Natural killer cell (primary cell): Measurements from ENCODE around the gene HMG20B. TPM values are rescaled to one million over a fixed set of nuclear protein-coding genes. Genes with fewer than 3 reads are reported as not detected.

Source experiments
- ATAC-seq, 3 donors: fragments of 150-1000 bp in 2 of 3; fragments of 200-7000 bp in 1 of 3; cut with Tn5 transposase; 1 replicate in 1 of 3; 2 replicates in 2 of 3; pipeline ENCODE4 v1.10.0; 2021; ENCODE audit warnings: mild to moderate bottlenecking in 2 of 3, moderate library complexity in 2 of 3
- DNase-seq, 2 donors: peaks; one replicate each; pipeline versions ENCODE4 v3.0.0 to v3.0.0-alpha.2; 2013 to 2021; ENCODE audit warnings: mixed read lengths in 1 of 2
- H3K27ac ChIP-seq: one replicate; pipeline ENCODE4 v1.5.1; 2013; ENCODE audit warnings: mild to moderate bottlenecking, low read length
- H3K27me3 ChIP-seq: one replicate; pipeline ENCODE4 v1.6.1; 2013; ENCODE audit warnings: low read length; ENCODE audit not compliant: control insufficient read depth, insufficient read depth
- H3K36me3 ChIP-seq: one replicate; pipeline ENCODE4 v1.6.1; 2013; ENCODE audit warnings: low read length; ENCODE audit not compliant: control insufficient read depth, insufficient read depth
- H3K4me1 ChIP-seq: one replicate; pipeline ENCODE4 v1.6.1; 2013; ENCODE audit warnings: low read length; ENCODE audit not compliant: control insufficient read depth, insufficient read depth
- H3K4me3 ChIP-seq: one replicate; pipeline ENCODE4 v1.5.1; 2013; ENCODE audit warnings: low read length
- H3K9me3 ChIP-seq: one replicate; pipeline ENCODE4 v1.6.1; 2013; ENCODE audit warnings: low read length; ENCODE audit not compliant: control insufficient read depth, insufficient read depth
- H3K27ac Mint-ChIP-seq, 2 donors: one replicate each; pipeline ENCODE4 v1.8.0; 2022; ENCODE audit warnings: mild to moderate bottlenecking in 2 of 2, mixed read lengths in 2 of 2, moderate library complexity in 1 of 2
- H3K27me3 Mint-ChIP-seq, 2 donors: one replicate each; pipeline ENCODE4 v1.8.0; 2022; ENCODE audit warnings: low read depth in 2 of 2, mixed read lengths in 2 of 2
- H3K36me3 Mint-ChIP-seq: one replicate; pipeline ENCODE4 v1.8.0; 2022; ENCODE audit warnings: mixed read lengths
- H3K4me1 Mint-ChIP-seq, 2 donors: one replicate each; pipeline ENCODE4 v1.8.0; 2022; ENCODE audit warnings: mixed read lengths in 2 of 2
- H3K4me3 Mint-ChIP-seq: one replicate; pipeline ENCODE4 v1.8.0; 2022; ENCODE audit warnings: mild to moderate bottlenecking, moderate library complexity, mixed read lengths
- H3K9me3 Mint-ChIP-seq, 2 donors: one replicate each; pipeline ENCODE4 v1.8.0; 2022; ENCODE audit warnings: mixed read lengths in 2 of 2
- CTCF ChIP-seq: fragments of 200-600 bp; IDR thresholded peaks from one replicate; pipeline ENCODE4 v1.8.0; 2022; ENCODE audit warnings: antibody characterized with exemption
- WGBS: methylation state at CpG from one replicate; pipeline ENCODE4 v1.1.7; 2013; ENCODE audit warnings: missing lambda C conversion rate; ENCODE audit not compliant: insufficient coverage; 5-methylcytosine and 5-hydroxymethylcytosine counted together
- intact Hi-C: fragments of 100-400 bp; cut with micrococcal nuclease; formaldehyde crosslinking; loops from one replicate; pipeline ENCODE4 v1.14.2; 2022
- total RNA-seq, 4 donors: library from RNA; stranded (reverse); fragments of 120-200 nt in 1 of 4; gene quantifications; one replicate each; pipeline versions ENCODE4 v1.2.3 to v1.2.4, GENCODE V29; 2013 to 2022

HMG20B gene
- total RNA-seq, 3 donors from 2014 or later (not counting 1 experiment from before 2014, with no cell fraction given), result 45.8 to 57.5 (median 52.1) TPM

GRCh38 chr19:3556978-3557460, 15.7 kb upstream of the HMG20B start:
- H3K4me3 Mint-ChIP-seq, result peak overlapping the region; percentile 96
- H3K4me1 Mint-ChIP-seq, result peaks cover 21 to 37% of the 10 kb centered on the region in 2 donors
- Histone ChIP-seq H3K9me3 (no peaks in the 10 kb centered on the region), H3K27ac (no peak overlapping the region), H3K36me3 (no peaks in the 10 kb centered on the region), H3K4me3 (peak overlapping the region; percentile 40), H3K27me3 (no peaks in the 10 kb centered on the region), H3K4me1 (peaks cover 54% of the 10 kb centered on the region)
- intact Hi-C loops, result no loop called here
- H3K27me3 Mint-ChIP-seq, result no peaks in the 10 kb centered on the region
- H3K27ac Mint-ChIP-seq, result peak overlapping the region; percentile 83 to 98
- under 1% methylated on average over 60 of the region's 60 CpGs for WGBS
- ATAC-seq (peak; percentile 22 to 50 (median 38)), DNase-seq (peak; percentile 71 to 77)
- no peaks in the 10 kb centered on the region for H3K9me3 Mint-ChIP-seq
- TF ChIP-seq CTCF, result peak; percentile 11
- H3K36me3 Mint-ChIP-seq, result no peaks in the 10 kb centered on the region

- Histone ChIP-seq H3K4me3 (peak within 1 kb of the TSS; percentile 89), H3K27me3 (no peaks in the 10 kb centered on the region), H3K4me1 (peaks cover 50% of the 10 kb centered on the region), H3K9me3 (no peaks in the 10 kb centered on the region), H3K36me3 (no peaks in the 10 kb centered on the region), H3K27ac (peak within 1 kb of the TSS; percentile 64)
- ATAC-seq, result peak; percentile 85 to 97 (median 92)
- Mint-ChIP-seq H3K36me3 (no peaks in the 10 kb centered on the region), H3K4me1 (peaks cover 21 to 37% of the 10 kb centered on the region in 2 donors), H3K27ac (peak within 1 kb of the TSS; percentile 83 to 98), H3K4me3 (peak within 1 kb of the TSS; percentile 96), H3K9me3 (no peaks in the 10 kb centered on the region), H3K27me3 (no peaks in the 10 kb centered on the region)
- WGBS, result under 1% methylated on average over 81 of the region's 81 CpGs
- intact Hi-C loops, result loop anchor here (1.0 kb wide), 1 partner anchor 15 kb away; the partner anchor contains the start of gene HMG20B
- DNase-seq, result peak; percentile 97
- TF ChIP-seq CTCF, result peak; percentile 5
Observed at GRCh38 chr19:3557461-3558248, 15.1 kb upstream of the HMG20B start, which contains the start of gene MFSD12. MFSD12 (minus strand) TSS chr19:3557586; CDS start chr19:3557403, 183 bp downstream.

GRCh38 chr19:3563709-3564524, 8.8 kb upstream of the HMG20B start:
- H3K4me3 Mint-ChIP-seq, result no peak overlapping the region
- 86% methylated on average over 16 of the region's 17 CpGs for WGBS
- Histone ChIP-seq H3K9me3 (no peaks in the 10 kb centered on the region), H3K36me3 (no peaks in the 10 kb centered on the region), H3K27me3 (no peaks in the 10 kb centered on the region), H3K27ac (no peak overlapping the region), H3K4me3 (no peak overlapping the region), H3K4me1 (no peaks in the 10 kb centered on the region)
- no peaks in the 10 kb centered on the region for H3K27me3 Mint-ChIP-seq
- H3K4me1 Mint-ChIP-seq, result no peaks in the 10 kb centered on the region
- H3K36me3 Mint-ChIP-seq, result no peaks in the 10 kb centered on the region
- DNase-seq (no peak), ATAC-seq (no peak)
- no peak for TF ChIP-seq CTCF
- H3K27ac Mint-ChIP-seq, result no peak overlapping the region
- intact Hi-C loops, result no loop called here
- no peaks in the 10 kb centered on the region for H3K9me3 Mint-ChIP-seq
